Naive thymus-derived CD4-positive, alpha-beta T cell (primary cell): Measurements from ENCODE around the gene CYB5B. TPM values are rescaled to one million over a fixed set of nuclear protein-coding genes. Genes with fewer than 3 reads are reported as not detected.
"Not testable (repeated sequence)": the region's sequence is repeated elsewhere in the genome, so short reads cannot be mapped to it uniquely, and the experiment has no call there.

ENCODE experiments used
- ATAC-seq: fragments of 150-1000 bp; cut with Tn5 transposase; 2 replicates; pipeline ENCODE4 v1.10.0; 2021; ENCODE audit warnings: mild to moderate bottlenecking, moderate library complexity
- CTCF ChIA-PET: fragments of 350-600 bp; sonication (Branson Sonifier 250); formaldehyde crosslinking; loops from one replicate; lab custom pipeline; 2021; ENCODE audit warnings: antibody characterized with exemption; lab: Charles Lee
- POLR2A ChIA-PET: fragments of 350-600 bp; sonication (Branson Sonifier 250); formaldehyde crosslinking; loops from one replicate; lab custom pipeline; 2021; ENCODE audit warnings: antibody characterized with exemption, inconsistent platforms; lab: Charles Lee
- DNase-seq, 9 donors: peaks; one replicate each; pipeline versions ENCODE4 v3.0.0 to v3.0.0-alpha.2; 2020 to 2022; ENCODE audit warnings: mixed read lengths in 1 of 9
- H3K27ac ChIP-seq: one replicate; pipeline ENCODE4 v1.7.0; 2013; ENCODE audit warnings: mild to moderate bottlenecking, low read depth, low read length, moderate library complexity
- H3K27me3 ChIP-seq, 2 donors: one replicate each; pipeline ENCODE4 v1.7.0; 2013; ENCODE audit warnings: low read length in 2 of 2, mild to moderate bottlenecking in 2 of 2, moderate library complexity in 2 of 2; ENCODE audit not compliant: control insufficient read depth in 2 of 2, insufficient read depth in 2 of 2
- H3K36me3 ChIP-seq, 3 experiments: 1 replicate in 2 of 3; 2 replicates in 1 of 3; pipeline ENCODE4 v1.7.0; 2013; ENCODE audit warnings: low read length in 3 of 3, mild to moderate bottlenecking in 3 of 3, moderate library complexity in 1 of 3; ENCODE audit not compliant: insufficient read depth in 3 of 3, control insufficient read depth in 2 of 3
- H3K4me1 ChIP-seq, 2 donors: one replicate each; pipeline ENCODE4 v1.7.0; 2013; ENCODE audit warnings: low read length in 2 of 2, mild to moderate bottlenecking in 2 of 2, moderate library complexity in 1 of 2; ENCODE audit not compliant: control insufficient read depth in 2 of 2, insufficient read depth in 2 of 2
- H3K4me3 ChIP-seq: 2 replicates; pipeline ENCODE4 v1.7.0; 2013; ENCODE audit warnings: mild to moderate bottlenecking, low read length
- H3K9me3 ChIP-seq, 3 experiments: 1 replicate in 2 of 3; 2 replicates in 1 of 3; pipeline ENCODE4 v1.7.0; 2013; ENCODE audit warnings: low read length in 3 of 3; ENCODE audit not compliant: control insufficient read depth in 2 of 3
- H3K27ac Mint-ChIP-seq, 9 donors: one replicate each; pipeline ENCODE4 v1.8.0; 2020 to 2022; ENCODE audit warnings: mixed read lengths in 9 of 9, mild to moderate bottlenecking in 8 of 9, moderate library complexity in 5 of 9, inconsistent platforms in 2 of 9
- H3K27me3 Mint-ChIP-seq, 5 donors: one replicate each; pipeline ENCODE4 v1.8.0; 2021 to 2022; ENCODE audit warnings: mixed read lengths in 5 of 5, mild to moderate bottlenecking in 1 of 5
- H3K36me3 Mint-ChIP-seq, 5 donors: one replicate each; pipeline ENCODE4 v1.8.0; 2020 to 2022; ENCODE audit warnings: mixed read lengths in 5 of 5, mild to moderate bottlenecking in 3 of 5, inconsistent platforms in 1 of 5
- H3K4me1 Mint-ChIP-seq, 7 donors: one replicate each; pipeline ENCODE4 v1.8.0; 2020 to 2022; ENCODE audit warnings: mixed read lengths in 7 of 7, mild to moderate bottlenecking in 3 of 7, inconsistent platforms in 1 of 7
- H3K4me3 Mint-ChIP-seq, 10 donors: one replicate each; pipeline ENCODE4 v1.8.0; 2020 to 2022; ENCODE audit warnings: mild to moderate bottlenecking in 10 of 10, mixed read lengths in 10 of 10, moderate library complexity in 6 of 10, inconsistent platforms in 2 of 10
- H3K9me3 Mint-ChIP-seq, 11 donors: one replicate each; pipeline ENCODE4 v1.8.0; 2020 to 2022; ENCODE audit warnings: mixed read lengths in 11 of 11, mild to moderate bottlenecking in 4 of 11, inconsistent platforms in 1 of 11, moderate library complexity in 1 of 11
- intact Hi-C, 2 donors: fragments of 100-400 bp; cut with micrococcal nuclease; formaldehyde crosslinking; loops; one replicate each; pipeline ENCODE4 v1.15.1; 2023
- polyA plus RNA-seq, 2 donors: library from polyadenylated mRNA; unstranded; fragments of 300-500 nt; fragmentation: Illumina TruSeq; gene quantifications; one replicate each; pipeline ENCODE4 v1.2.3, GENCODE V29; 2021
- total RNA-seq, 6 experiments: library from RNA in 5 of 6; stranded (reverse) in 5 of 6; gene quantifications; 1 replicate in 5 of 6; 2 replicates in 1 of 6; pipeline ENCODE4 v1.2.3 and lab custom pipeline; 2021 to 2026

Gene CYB5B
- total and polyA plus RNA-seq, 7 experiments from 2014 or later = 29.6 to 148 (median 49.2) TPM

DNA sequence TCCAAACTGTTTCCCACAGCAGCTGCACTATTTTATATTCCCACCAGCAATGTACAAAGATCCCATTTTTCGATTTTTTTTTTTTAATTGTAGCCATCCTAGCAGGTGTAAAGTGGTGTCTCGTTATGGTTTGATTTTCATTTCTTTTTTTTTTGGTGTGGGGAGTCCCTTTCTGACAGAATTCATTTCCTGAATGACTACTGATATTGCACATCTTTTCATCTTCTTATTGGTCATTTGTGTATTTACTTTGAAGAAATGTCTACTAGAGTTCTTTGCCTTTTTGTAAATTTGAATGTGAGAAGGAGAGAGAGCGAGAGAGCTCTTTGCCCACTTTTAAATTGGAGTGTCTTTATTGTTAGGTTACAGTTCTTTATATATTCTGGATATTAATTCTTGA, 14.0 kb downstream of the CYB5B start:
- peak overlapping the region in 2 of 10 donors; percentile 1 to 6 for H3K4me3 Mint-ChIP-seq
- peaks cover 26 to 72% (median 65%) of the 10 kb centered on the region in 7 donors for H3K4me1 Mint-ChIP-seq

DNA sequence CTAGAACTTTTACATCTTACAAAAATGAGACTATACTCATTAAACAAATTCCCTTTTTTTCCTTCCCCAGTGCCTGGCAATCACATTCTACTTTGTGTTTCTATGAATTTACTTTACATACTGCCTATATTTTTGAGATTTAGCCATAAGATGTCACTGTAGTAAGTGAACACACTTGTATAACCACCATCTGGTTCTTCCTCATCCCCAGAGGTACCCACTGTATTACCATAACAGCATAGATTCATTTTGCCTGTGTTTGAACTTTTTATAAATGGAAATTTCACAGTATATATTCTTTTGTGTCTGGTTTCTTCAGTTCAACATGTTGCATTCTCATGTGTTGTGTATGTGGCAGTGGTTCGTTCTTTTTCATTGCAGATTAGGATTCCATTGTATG, 15.8 kb downstream of the CYB5B start:
- peaks cover 0 to 1% (median 0%) of the 10 kb centered on the region in 3 experiments for H3K36me3 ChIP-seq
- ChIA-PET POLR2A (no interaction called here), CTCF (no interaction called here)
- no peak overlapping the region for H3K27ac ChIP-seq
- H3K9me3 ChIP-seq = no peaks in the 10 kb centered on the region
- ATAC-seq = no peak
- Mint-ChIP-seq H3K27ac (peak overlapping the region in 8 of 9 donors; percentile 3 to 83 (median 37)), H3K4me1 (peaks cover 32 to 75% (median 67%) of the 10 kb centered on the region in 7 donors), H3K4me3 (no peak overlapping the region), H3K27me3 (no peaks in the 10 kb centered on the region), H3K36me3 (peaks cover 0 to 28% (median 5%) of the 10 kb centered on the region in 5 donors), H3K9me3 (no peaks in the 10 kb centered on the region)
- peaks cover 10 to 28% of the 10 kb centered on the region in 2 donors for H3K4me1 ChIP-seq
- intact Hi-C loops = loop anchor here (5.0 kb wide), 2 partner anchors 43 to 53 kb away; partner anchors contain the start of gene TERF2 (in 1 of the 2)
- H3K4me3 ChIP-seq = no peak overlapping the region
- DNase-seq = no peak
- H3K27me3 ChIP-seq = no peaks in the 10 kb centered on the region

More for the DNA sequence above, 14.0 kb downstream of the CYB5B start:
- Histone ChIP-seq H3K4me1 (peaks cover 2 to 13% of the 10 kb centered on the region in 2 donors), H3K27ac (no peak overlapping the region), H3K27me3 (no peaks in the 10 kb centered on the region), H3K4me3 (no peak overlapping the region), H3K9me3 (no peaks in the 10 kb centered on the region), H3K36me3 (peaks cover 0 to 10% (median 0%) of the 10 kb centered on the region in 3 experiments)
- H3K27ac Mint-ChIP-seq = peak overlapping the region in 7 of 9 donors; percentile 2 to 84 (median 36)
- H3K9me3 Mint-ChIP-seq = no peaks in the 10 kb centered on the region
- ATAC-seq (no peak), DNase-seq (no peak)
- ChIA-PET POLR2A (interaction anchor here (0.7 kb wide), 1 partner anchor 1936 kb away, joined by 3 read pairs; no protein-coding TSS in a partner anchor), CTCF (interaction anchor here (0.7 kb wide), 1 partner anchor 492 kb away, joined by 4 read pairs; no protein-coding TSS in a partner anchor)
- intact Hi-C loops = no loop called here
- peaks cover 0 to 34% (median 5%) of the 10 kb centered on the region in 5 donors for H3K36me3 Mint-ChIP-seq
- H3K27me3 Mint-ChIP-seq = no peaks in the 10 kb centered on the region

DNA sequence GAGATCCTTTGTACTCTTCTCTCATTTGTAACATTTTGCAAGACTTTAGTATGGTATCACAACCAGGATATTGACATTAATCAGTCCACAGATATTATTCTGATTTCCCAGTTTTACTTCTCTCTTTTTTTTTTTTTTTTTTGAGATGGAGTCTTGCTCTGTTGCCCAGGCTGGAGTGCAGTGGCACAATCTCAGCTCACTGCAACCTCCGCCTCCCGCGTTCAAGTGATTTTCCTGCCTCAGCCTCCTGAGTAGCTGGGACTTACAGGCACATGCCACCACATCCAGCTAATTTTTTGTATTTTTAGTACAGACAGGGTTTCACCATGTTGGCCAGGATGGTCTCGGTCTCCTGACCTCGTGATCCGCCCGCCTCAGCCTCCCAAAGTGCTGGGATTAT, 16.6 kb downstream of the CYB5B start:
- CTCF ChIA-PET, POLR2A ChIA-PET, ATAC-seq, H3K4me3 Mint-ChIP-seq, H3K27ac ChIP-seq, H3K36me3 ChIP-seq, DNase-seq, H3K4me3 ChIP-seq, H3K9me3 ChIP-seq, H3K27me3 Mint-ChIP-seq, H3K27me3 ChIP-seq, H3K9me3 Mint-ChIP-seq: not testable (repeated sequence)
- intact Hi-C loops = loop anchor here (5.0 kb wide), 2 partner anchors 44 to 54 kb away; partner anchors contain the start of gene TERF2 (in 1 of the 2)
- H3K4me1 Mint-ChIP-seq = peaks cover 32 to 73% (median 63%) of the 10 kb centered on the region in 7 donors
- H3K36me3 Mint-ChIP-seq = peaks cover 0 to 24% (median 5%) of the 10 kb centered on the region in 5 donors
- H3K4me1 ChIP-seq = peaks cover 10 to 29% of the 10 kb centered on the region in 2 donors
- H3K27ac Mint-ChIP-seq = peak overlapping the region in 8 of 9 donors; percentile 6 to 83 (median 40)

DNA sequence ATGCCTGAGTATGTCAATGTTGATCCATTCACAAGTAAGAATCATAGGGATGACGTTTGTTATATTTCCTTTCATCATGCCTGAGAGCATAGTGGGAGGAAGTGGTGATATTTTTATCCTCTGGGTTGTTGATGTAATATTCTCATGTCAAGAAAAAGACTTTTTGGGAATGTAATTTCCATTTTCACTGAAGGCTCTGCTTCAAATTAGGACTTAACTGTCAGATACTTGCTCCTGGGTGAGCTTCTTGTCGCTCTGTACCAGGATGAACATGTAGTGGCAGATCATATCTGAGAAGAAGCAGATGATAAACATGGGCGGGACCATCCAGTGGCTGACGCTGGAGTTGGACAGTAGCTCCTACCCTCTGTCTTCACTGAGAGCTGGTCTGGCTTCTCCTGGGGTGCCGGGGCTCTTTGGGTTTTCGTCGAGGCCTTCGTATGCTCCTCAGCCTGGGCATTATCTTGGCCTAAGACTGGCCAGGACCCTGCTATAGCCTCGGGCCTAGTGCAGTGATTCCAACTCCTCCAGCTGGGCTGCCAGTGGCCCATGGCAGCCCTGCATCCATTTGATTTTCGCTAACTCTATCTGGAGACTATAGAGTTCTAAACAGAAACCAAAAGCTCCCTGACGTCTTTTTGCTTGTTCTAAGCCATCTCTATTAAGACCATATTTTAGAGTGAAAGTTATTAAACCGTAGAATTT, 19.7 kb downstream of the CYB5B start:
- Histone ChIP-seq H3K27ac (peak overlapping the region; percentile 64), H3K27me3 (no peaks in the 10 kb centered on the region), H3K4me1 (peaks cover 10 to 26% of the 10 kb centered on the region in 2 donors), H3K9me3 (no peaks in the 10 kb centered on the region), H3K4me3 (peak overlapping the region; percentile 45), H3K36me3 (peaks cover 0 to 16% (median 0%) of the 10 kb centered on the region in 3 experiments)
- peak; percentile 85 for ATAC-seq
- Mint-ChIP-seq H3K4me3 (peak overlapping the region; percentile 68 to 90 (median 86)), H3K36me3 (peaks cover 8 to 27% (median 19%) of the 10 kb centered on the region in 5 donors), H3K27ac (peak overlapping the region; percentile 86 to 98 (median 96)), H3K9me3 (no peaks in the 10 kb centered on the region), H3K27me3 (no peaks in the 10 kb centered on the region), H3K4me1 (peaks cover 16 to 51% (median 41%) of the 10 kb centered on the region in 7 donors)
- POLR2A ChIA-PET = interaction anchor here (0.6 to 3.3 kb wide), 9 partner anchors 10 to 319 kb away, joined by 3 to 18 read pairs (median 4); partner anchors contain the start of gene CYB5B
- intact Hi-C loops = loop anchor here (1.0 to 5.0 kb wide), 7 partner anchors 8 to 121 kb away; partner anchors contain the start of genes CYB5B (in 2 of the 2), NFAT5 (in 1 of the 2) and TERF2 (in 1 of the 2)
- DNase-seq = peak in 7 of 9 donors; percentile 1 to 51 (median 35)
- CTCF ChIA-PET = interaction anchor here (1.9 kb wide), 1 partner anchor 48 kb away, joined by 4 read pairs; no protein-coding TSS in a partner anchor

DNA sequence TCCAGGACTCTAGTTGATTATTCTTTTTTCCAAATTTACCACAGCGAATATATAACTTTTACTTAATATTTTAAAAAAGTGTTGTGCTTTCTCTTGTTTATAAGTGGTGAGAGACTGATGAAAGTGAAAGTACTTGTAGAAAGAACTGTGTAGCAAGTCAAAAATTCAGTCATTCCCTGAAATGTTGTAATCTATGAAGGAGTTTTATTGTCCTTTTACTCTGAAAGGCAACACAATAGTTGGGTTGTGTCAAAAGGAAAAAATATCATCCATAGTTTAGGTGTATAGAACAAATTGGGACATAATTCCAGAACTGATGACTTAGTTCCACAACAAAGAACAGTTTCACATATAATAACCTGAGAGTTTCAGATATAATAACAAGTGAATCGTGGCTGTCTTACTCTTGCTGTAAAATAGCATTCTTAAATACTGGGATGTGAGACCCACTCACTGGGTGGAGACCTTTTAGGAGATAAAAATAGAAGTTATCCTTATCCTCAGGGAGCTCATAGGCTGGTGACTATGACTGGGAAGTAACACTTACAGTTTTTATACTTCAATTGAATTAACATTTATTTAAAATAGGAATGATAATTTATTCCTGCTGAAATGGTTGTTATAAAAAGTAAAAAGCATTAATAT, 20.6 kb downstream of the CYB5B start:
- Histone ChIP-seq H3K4me1 (peaks cover 10 to 26% of the 10 kb centered on the region in 2 donors), H3K9me3 (no peaks in the 10 kb centered on the region), H3K27ac (peak overlapping the region; percentile 64), H3K27me3 (no peaks in the 10 kb centered on the region), H3K4me3 (peak overlapping the region; percentile 45), H3K36me3 (peaks cover 0 to 24% (median 0%) of the 10 kb centered on the region in 3 experiments)
- ChIA-PET POLR2A (interaction anchor here (0.6 to 3.3 kb wide), 3 partner anchors 16 to 119 kb away, joined by 4 to 18 read pairs (median 13); partner anchors contain the start of gene CYB5B), CTCF (interaction anchor here (1.9 kb wide), 1 partner anchor 49 kb away, joined by 4 read pairs; no protein-coding TSS in a partner anchor)
- DNase-seq = peak in 3 of 9 donors; percentile 15 to 19 (median 17)
- no peaks in the 10 kb centered on the region for H3K27me3 Mint-ChIP-seq
- ATAC-seq = no peak
- H3K4me1 Mint-ChIP-seq = peaks cover 15 to 50% (median 39%) of the 10 kb centered on the region in 7 donors
- H3K27ac Mint-ChIP-seq = peak overlapping the region in 8 of 9 donors; percentile 87 to 98 (median 96)
- H3K4me3 Mint-ChIP-seq = peak overlapping the region in 8 of 10 donors; percentile 68 to 90 (median 87)
- H3K9me3 Mint-ChIP-seq = no peaks in the 10 kb centered on the region
- H3K36me3 Mint-ChIP-seq = peaks cover 8 to 31% (median 21%) of the 10 kb centered on the region in 5 donors
- intact Hi-C loops = loop anchor here (1.0 to 5.0 kb wide), 7 partner anchors 9 to 120 kb away; partner anchors contain the start of genes CYB5B (in 2 of the 2), NFAT5 (in 1 of the 2) and TERF2 (in 1 of the 2)
